Measurements from ENCODE around the gene QARS1.

The QARS1 gene

DNA sequence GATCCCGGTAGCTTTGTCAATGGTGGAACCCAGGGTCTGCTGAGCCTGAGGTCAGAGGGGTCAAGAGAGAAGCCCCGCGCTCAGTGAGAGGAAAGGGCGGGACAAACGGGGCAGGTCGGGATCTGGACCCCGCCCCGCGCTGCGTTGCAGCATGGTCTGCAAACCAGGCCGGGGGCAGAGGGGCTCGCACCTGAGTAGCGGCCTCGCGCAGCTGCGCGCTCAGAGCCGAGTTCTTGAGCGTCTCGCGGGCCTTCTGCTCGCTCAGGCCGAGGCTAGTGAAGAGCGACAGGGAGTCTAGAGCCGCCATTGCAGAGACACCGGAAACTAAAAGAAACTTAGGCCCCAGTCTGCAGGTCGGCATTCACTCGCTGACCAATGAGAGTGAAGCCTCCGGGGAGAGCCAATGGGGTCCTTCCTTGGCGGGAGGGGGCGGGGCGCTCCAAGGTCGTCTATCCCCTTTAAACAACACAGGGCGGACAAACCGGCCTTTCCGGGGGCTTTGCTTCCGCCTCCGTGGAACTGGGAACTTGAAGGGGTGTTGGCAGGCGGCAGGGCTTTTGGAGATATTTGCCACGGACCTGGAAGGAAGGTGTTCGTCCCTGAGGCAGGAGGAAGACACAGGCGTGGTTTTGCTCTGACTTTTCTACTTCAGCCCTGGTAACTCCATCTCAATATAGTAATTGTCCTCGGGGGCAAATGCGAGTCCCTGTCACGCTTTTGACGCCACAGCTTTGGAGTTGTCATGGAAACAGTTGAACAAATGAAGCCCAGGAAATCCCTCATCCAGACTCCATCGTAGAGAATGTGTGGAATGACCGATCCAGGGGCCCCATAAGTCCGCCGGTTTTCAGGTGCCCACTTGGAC lies at the start of gene QARS1:
QARS1 (minus strand) TSS at position 331 of the 865 bp plus-strand sequence; CDS start at position 307, 24 bp downstream.
- DNase-seq (ENCODE audit: low spot score): peak; percentile 95

DNA sequence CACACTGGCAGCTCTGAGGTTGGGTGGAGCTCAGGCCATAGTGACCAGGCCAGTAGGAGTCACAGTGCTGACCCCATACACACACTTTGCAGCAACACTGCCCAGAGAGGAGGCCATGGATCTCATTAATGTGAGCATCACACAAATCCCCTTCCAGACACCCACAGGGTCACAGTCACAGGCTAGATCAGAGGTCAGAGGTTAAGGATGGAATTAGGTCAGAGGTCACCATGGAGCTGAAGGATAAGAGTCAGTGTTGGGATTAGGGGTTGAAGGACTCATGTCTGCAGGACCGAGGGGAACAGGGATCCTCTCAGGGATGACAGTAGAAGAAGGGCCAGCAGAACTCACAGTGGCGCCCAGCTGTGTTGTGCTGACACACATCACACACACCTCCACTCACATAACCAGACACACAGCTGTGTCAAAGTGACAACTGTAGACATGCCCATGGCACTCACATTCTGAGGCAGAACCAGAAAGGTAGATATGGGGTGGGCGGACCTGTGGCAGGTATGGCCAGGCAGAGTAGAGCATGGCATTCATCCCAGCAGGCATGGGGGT lies 48.9 kb upstream of the QARS1 start:
- no peak for DNase-seq (ENCODE audit: low spot score)

- no peak for DNase-seq (ENCODE audit: low spot score)
Measured at GRCh38 chr3:49151610-49152009, 47.1 kb upstream of the QARS1 start.

DNA sequence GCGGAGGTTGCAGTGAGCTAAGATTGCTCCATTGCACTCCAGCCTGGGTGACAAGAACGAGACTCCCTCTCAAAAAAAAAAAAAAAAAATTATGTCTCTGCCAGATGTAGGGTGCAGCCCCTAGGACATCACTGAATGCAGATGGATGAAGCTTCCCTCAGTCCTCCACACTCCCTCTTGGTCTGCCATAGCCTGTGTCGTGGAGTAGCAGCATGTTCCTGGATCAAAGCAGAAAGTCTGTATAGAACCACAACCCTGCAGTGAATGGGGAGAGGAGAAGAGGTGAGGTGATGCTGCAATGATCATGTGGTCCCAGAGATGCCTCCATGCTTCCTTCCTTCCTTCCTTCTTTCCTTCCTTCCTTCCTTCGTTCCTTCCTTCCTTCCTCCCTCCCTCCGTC lies 43.6 kb upstream of the QARS1 start:
- DNase-seq (ENCODE audit: low spot score): no peak

DNA sequence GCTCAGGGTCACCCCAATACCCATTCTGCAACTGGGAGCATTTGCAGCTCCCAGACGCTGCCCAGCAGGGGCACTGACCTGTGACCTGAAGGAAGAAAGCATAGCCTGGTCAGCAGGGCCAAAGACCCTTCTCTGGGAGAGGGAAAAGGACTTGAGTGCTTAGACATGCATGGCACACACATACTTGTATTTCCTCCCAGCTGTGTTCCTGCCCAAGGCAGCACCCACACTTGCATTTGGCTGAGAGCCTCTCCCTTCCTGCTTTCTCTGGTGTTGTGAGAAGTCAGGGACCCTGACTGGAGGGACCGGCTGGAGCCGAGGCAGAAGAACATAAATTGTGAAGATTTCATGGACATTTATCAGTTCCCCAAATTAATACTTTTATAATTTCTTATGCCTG lies 35.5 kb upstream of the QARS1 start:
- DNase-seq (ENCODE audit: low spot score): no peak

GRCh38 chr3:49135499-49135898 lies 30.9 kb upstream of the QARS1 start:
- no peak for DNase-seq (ENCODE audit: low spot score)

GRCh38 chr3:49134471-49135265 lies 30.1 kb upstream of the QARS1 start:
- peak; percentile 35 for DNase-seq (ENCODE audit: low spot score)

DNA sequence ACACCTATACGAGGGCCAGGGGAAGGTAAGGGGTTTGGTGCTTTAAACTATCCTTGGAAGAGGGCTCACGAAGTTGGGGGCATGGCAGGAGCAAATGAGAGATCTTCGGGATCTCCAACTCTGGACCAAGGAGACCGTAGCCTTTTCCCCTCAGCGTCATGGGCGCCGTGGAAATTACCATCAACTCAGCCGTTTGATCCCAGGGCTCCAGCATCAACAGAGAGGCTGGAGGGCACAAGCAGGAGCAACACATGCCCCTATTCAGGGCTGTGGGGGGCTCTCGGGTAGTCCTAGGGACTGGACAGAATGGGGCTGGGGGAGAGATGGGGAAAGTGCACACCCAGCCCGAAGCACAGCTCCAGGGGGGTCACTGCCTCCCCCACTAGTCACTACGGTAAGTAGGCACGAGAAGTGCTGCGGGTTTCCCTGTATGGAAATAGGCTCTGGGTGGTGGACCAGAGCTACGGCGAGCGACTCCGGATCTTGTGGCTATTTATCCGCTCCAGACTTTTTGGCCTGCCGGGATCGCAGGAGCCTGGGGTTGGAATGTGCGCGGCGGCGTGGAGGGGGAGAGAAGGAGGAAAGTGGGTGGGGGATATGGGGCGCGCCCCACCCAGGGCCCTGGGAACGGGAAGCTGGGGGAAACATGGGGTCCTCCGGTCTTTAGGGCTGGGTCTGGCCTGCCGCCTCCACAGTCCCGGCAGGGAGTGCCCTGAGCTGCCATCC lies 28.8 kb upstream of the QARS1 start:
- peak; percentile 98 for DNase-seq (ENCODE audit: low spot score)

- peak; percentile 86 for DNase-seq (ENCODE audit: low spot score)
Measured at GRCh38 chr3:49132437-49133225, 28.1 kb upstream of the QARS1 start, which contains the start of gene LAMB2. LAMB2 (minus strand) TSS chr3:49133050; CDS start chr3:49132867, 183 bp downstream.

- DNase-seq (ENCODE audit: low spot score): no peak
Measured at GRCh38 chr3:49132073-49132436, 27.5 kb upstream of the QARS1 start.

- no peak for DNase-seq (ENCODE audit: low spot score)
Measured at GRCh38 chr3:49131576-49131975, 27.0 kb upstream of the QARS1 start.

GRCh38 chr3:49131040-49131439 lies 26.5 kb upstream of the QARS1 start:
- no peak for DNase-seq (ENCODE audit: low spot score)

DNA sequence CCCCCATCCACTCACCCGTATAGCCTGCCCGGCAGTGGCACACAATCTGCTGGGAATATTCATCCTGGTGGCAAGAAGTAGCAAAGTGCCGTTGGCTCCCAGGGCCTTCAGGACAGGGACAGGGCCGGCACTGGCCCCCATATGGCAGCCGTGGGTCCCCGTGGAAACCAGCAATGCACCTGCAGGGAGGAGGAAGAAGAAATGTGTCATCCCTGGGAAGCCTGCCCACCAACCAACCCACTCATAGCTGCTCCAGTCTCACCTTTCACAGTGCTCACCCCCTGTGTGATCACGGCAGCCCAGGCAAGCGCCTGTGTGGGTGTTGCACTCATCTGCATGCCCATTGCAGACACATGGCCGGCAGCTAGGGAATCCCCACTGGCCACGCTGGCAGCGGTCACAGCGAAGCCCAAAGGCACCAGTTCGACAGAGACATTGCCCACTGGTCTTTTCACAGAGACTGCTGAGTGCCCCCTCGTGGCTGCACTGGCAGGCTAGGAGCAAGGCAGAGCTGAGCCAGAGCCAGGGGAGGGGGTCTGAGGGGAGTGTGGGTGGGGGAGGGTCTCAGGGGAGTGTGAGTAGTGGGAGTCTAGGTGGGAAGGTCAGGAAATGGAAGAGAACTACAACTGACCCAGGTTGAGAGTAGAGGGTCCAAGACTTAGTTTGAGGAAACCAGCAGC lies 20.6 kb upstream of the QARS1 start:
- no peak for DNase-seq (ENCODE audit: low spot score)

DNA sequence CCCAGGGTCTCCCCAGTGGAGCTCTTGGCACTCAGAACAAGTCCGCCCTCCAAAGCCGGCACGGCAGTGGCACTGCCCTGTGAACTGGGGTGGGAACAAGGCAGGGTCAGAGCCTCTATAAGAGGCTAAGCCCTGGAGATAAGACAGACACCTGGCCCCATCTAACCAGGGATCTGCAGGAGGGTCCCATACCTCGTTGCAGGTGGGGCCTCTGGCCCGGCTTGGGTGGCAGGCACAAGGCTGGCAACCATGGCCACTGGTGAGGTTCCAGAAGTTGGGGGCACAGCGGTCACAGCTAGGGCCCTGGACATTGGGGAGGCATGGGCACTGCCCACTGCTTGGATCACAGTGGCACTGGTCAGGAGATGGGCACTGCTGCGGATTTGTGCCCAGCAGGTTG lies 19.6 kb upstream of the QARS1 start:
- no peak for DNase-seq (ENCODE audit: low spot score)

GRCh38 chr3:49123687-49124086 lies 19.1 kb upstream of the QARS1 start:
- no peak for DNase-seq (ENCODE audit: low spot score)

DNA sequence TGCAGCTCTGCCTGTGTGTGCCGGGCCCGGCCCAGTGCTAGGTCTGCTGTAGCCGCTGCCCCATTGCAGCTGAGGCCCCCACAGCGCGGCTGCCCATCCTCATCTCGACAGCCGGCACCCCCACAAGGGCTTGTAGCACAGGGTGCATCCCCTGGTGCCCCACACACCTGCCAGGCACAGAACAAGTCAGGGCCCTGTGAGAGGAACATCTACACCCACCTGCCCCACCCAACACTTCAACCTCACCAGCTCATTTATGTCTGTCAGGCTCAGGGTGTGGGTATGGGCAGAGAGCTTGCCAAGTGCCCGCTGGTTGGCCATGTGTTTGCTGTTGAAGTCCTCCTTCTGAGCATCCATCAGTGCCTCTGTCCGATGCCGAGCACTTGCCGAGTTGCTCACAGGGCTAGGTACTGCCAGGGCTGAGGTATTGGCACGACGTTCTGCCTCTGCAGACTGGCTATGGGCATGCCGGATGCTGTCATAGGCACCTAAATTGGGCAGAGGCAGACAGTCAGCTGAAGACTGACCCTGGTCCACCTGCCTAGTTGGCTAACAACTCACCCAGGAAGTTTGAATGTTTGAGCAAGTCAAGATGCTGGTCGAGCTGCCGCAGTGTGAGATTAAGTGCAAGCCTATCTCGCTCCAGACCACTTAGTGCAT lies 18.5 kb upstream of the QARS1 start:
- no peak for DNase-seq (ENCODE audit: low spot score)

DNA sequence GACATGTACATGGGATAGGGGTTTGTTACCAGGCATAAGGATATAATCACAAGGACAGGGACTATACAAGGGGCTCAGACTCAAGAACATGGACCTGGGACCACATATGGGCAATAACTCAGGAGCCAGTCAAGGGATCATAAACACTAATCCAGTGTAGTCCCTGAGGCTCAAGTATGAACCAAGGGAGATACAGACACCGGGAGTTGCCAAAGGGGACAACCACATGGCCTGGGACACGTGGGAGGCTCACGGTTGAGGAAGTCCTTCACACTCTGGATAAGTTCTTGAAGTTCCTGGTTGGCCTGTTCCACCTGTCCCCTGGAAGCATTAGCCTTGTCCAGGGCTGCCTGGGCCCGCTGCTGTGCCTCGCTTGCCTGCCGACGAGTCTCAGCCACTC lies 17.9 kb upstream of the QARS1 start:
- no peak for DNase-seq (ENCODE audit: low spot score)

DNA sequence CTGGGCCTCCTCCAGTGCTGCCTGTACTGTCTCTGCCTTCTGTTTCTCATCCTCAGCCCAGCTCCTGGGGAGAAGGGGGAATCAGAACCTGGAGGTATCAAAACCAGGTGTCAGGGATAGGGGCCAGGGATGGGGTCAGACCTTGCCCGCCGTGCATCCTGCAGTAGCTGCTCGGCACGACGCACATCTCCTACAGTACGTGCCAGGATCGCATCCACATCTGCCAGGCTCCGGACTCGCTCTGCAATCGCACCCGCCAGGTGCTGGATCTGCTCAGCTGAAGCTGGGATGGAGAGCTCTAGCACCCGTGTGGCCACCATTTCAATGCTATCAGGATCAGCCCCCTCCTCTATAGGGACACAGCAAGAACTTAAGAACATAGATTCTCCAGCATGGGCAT lies 17.5 kb upstream of the QARS1 start:
- no peak for DNase-seq (ENCODE audit: low spot score)

DNA sequence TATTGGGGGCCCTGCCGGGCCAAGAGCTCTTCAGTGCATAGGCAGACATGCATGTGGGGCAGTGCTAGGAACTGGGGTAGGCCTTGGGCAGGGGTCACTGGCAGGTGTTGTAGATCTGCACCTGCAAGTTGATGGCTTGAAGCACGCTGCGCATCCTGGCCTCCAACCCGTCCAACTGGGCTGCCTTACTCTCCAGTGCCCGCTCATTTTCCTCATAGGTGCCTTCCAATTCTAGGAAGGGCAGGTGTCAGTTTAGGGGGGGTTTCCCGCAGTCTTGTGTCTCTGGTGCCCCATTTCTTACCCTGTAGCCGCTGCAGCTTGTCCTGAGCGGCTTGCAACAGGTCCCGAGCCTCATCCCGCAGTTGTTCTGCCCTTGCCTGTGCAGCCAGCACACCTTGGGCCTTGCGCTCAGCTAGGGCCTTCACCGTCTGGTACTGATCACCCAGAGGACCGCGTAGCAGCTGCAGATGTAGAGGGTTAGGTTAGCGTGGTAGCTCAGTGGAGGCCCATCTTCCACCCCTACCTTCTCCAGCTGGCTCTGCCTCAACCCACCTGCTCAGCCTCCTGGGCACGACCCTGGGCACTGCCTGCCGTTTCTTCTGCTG lies 16.7 kb upstream of the QARS1 start:
- no peak for DNase-seq (ENCODE audit: low spot score)

All from COLO829 (cell line).